ENCODE results near the gene ZNF778. TPM values are rescaled to one million over a fixed set of nuclear protein-coding genes. Genes with fewer than 3 reads are reported as not detected.
A peak's percentile ranks its signal among the peaks of the same experiment; 100 is the strongest.

ZNF778 gene
- total and polyA plus RNA-seq, 2 of the 13 experiments (the other 11 are each of a cell fraction or from before 2014, with no cell fraction given), result 3.8 to 7.2 TPM

DNA sequence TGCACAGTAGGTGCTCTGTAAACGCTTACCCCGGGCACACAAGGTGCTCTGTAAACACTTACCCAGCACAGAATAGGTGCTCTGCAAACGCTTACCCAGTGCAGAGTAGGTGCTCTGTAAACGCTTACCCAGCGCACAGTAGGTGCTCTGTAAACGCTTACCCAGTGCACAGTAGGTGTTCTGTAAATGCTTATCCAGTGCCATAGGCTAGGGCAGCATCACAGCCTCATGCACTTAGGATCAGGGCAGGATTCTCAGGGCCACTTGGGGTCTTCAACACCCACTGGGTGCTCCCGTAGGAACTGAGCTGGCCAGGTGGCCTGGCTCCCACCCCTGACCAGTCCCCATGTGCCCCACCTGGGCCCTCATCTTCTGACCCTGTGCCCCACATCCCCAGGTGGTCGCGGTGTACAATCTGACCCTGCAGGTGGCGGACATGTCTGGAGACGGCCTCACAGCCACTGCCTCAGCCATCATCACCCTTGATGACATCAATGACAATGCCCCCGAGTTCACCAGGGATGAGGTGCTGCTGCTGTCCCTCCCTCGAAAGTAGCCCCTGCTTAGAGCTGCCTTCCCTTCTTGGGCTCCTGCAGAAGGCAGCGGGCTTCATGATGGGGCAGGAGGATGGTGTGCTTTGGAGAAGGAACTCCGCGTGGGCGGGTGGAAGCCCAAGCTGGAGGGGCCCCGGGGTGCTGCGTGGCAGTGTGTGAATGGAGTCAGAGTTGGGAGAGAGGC is 30.3 kb upstream of the ZNF778 start (continued):
- TF ChIP-seq, protein P1, sequence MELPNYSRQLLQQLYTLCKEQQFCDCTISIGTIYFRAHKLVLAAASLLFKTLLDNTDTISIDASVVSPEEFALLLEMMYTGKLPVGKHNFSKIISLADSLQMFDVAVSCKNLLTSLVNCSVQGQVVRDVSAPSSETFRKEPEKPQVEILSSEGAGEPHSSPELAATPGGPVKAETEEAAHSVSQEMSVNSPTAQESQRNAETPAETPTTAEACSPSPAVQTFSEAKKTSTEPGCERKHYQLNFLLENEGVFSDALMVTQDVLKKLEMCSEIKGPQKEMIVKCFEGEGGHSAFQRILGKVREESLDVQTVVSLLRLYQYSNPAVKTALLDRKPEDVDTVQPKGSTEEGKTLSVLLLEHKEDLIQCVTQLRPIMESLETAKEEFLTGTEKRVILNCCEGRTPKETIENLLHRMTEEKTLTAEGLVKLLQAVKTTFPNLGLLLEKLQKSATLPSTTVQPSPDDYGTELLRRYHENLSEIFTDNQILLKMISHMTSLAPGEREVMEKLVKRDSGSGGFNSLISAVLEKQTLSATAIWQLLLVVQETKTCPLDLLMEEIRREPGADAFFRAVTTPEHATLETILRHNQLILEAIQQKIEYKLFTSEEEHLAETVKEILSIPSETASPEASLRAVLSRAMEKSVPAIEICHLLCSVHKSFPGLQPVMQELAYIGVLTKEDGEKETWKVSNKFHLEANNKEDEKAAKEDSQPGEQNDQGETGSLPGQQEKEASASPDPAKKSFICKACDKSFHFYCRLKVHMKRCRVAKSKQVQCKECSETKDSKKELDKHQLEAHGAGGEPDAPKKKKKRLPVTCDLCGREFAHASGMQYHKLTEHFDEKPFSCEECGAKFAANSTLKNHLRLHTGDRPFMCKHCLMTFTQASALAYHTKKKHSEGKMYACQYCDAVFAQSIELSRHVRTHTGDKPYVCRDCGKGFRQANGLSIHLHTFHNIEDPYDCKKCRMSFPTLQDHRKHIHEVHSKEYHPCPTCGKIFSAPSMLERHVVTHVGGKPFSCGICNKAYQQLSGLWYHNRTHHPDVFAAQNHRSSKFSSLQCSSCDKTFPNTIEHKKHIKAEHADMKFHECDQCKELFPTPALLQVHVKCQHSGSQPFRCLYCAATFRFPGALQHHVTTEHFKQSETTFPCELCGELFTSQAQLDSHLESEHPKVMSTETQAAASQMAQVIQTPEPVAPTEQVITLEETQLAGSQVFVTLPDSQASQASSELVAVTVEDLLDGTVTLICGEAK (IDR thresholded peaks at IDR 0.05), result no peak
- TF ChIP-seq, protein P1 (CRISPR knock-in tag; IDR thresholded peaks at IDR 0.05), result 0 out of 2 replicates have a peak, but pooled peaks have one; percentile 19
- TF ChIP-seq MTF2 (CRISPR knock-in tag; IDR thresholded peaks at IDR 0.05; ENCODE audit: borderline replicate concordance) (no peak), PAX8 (CRISPR knock-in tag; IDR thresholded peaks at IDR 0.05; ENCODE audit: borderline replicate concordance) (no peak), ZNF276 (CRISPR knock-in tag; IDR thresholded peaks at IDR 0.05; ENCODE audit: low read depth) (0 out of 2 replicates have a peak, but pooled peaks have one; percentile 50), MXI1 (IDR thresholded peaks at IDR 0.05; ENCODE audit: borderline replicate concordance, low read depth, low read length) (no peak), CEBPG (CRISPR knock-in tag; IDR thresholded peaks at IDR 0.05) (no peak), RBM39 (IDR thresholded peaks at IDR 0.05; ENCODE audit: low read depth, low read length, poor library complexity, severe bottlenecking) (peak; percentile 36), SATB2 (CRISPR knock-in tag; IDR thresholded peaks at IDR 0.05) (no peak), ZBTB38 (CRISPR knock-in tag; IDR thresholded peaks at IDR 0.05) (0 out of 2 replicates have a peak, but pooled peaks have one; percentile 1), HNF4G (IDR thresholded peaks at IDR 0.05; ENCODE audit: borderline replicate concordance, low read depth, low read length) (no peak), HNF4G (CRISPR knock-in tag; IDR thresholded peaks at IDR 0.05; ENCODE audit: borderline replicate concordance, low read depth) (0 out of 2 replicates have a peak, but pooled peaks have one; percentile 32), MTA1 (CRISPR knock-in tag; IDR thresholded peaks at IDR 0.05; ENCODE audit: borderline replicate concordance) (peak; percentile 73; the same call in 1 of the 2 replicates), SALL1 (CRISPR knock-in tag; IDR thresholded peaks at IDR 0.05) (peak; percentile 10; the same call in 1 of the 2 replicates)
- TF ChIP-seq, protein P2, sequence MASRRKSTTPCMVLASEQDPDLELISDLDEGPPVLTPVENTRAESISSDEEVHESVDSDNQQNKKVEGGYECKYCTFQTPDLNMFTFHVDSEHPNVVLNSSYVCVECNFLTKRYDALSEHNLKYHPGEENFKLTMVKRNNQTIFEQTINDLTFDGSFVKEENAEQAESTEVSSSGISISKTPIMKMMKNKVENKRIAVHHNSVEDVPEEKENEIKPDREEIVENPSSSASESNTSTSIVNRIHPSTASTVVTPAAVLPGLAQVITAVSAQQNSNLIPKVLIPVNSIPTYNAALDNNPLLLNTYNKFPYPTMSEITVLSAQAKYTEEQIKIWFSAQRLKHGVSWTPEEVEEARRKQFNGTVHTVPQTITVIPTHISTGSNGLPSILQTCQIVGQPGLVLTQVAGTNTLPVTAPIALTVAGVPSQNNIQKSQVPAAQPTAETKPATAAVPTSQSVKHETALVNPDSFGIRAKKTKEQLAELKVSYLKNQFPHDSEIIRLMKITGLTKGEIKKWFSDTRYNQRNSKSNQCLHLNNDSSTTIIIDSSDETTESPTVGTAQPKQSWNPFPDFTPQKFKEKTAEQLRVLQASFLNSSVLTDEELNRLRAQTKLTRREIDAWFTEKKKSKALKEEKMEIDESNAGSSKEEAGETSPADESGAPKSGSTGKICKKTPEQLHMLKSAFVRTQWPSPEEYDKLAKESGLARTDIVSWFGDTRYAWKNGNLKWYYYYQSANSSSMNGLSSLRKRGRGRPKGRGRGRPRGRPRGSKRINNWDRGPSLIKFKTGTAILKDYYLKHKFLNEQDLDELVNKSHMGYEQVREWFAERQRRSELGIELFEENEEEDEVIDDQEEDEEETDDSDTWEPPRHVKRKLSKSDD (CRISPR knock-in tag; IDR thresholded peaks at IDR 0.05; ENCODE audit: low read depth), result 0 out of 2 replicates have a peak, but pooled peaks have one; percentile 19

All from HepG2 (cell line).